ENCODE measurements around the gene UBE2D1.

UBE2D1 gene

GRCh38 chr10:58360412-58361004 lies 25.7 kb downstream of the UBE2D1 start:
- no peak overlapping the region for H3K4me3 ChIP-seq (ENCODE audit: low read depth, low read length)
- TF ChIP-seq CTCF (IDR thresholded peaks at IDR 0.05; ENCODE audit: low read depth, low read length) = no peak

GRCh38 chr10:58361353-58361752 lies 26.5 kb downstream of the UBE2D1 start:
- TF ChIP-seq CTCF (IDR thresholded peaks at IDR 0.05; ENCODE audit: low read depth, low read length) = no peak

GRCh38 chr10:58362027-58362789 lies 27.4 kb downstream of the UBE2D1 start:
- TF ChIP-seq CTCF (IDR thresholded peaks at IDR 0.05; ENCODE audit: low read depth, low read length) = no peak
- H3K4me3 ChIP-seq (ENCODE audit: low read depth, low read length) = no peak overlapping the region

More at GRCh38 chr10:58361353-58361752, 26.5 kb downstream of the UBE2D1 start:
- no peak overlapping the region for H3K4me3 ChIP-seq (ENCODE audit: low read depth, low read length)

- H3K4me3 ChIP-seq (ENCODE audit: low read depth, low read length) = no peak overlapping the region
- TF ChIP-seq CTCF (IDR thresholded peaks at IDR 0.05; ENCODE audit: low read depth, low read length) = no peak
Measured at GRCh38 chr10:58367069-58367468, 32.3 kb downstream of the UBE2D1 start.

- TF ChIP-seq CTCF (IDR thresholded peaks at IDR 0.05; ENCODE audit: low read depth, low read length) = no peak
- no peak overlapping the region for H3K4me3 ChIP-seq (ENCODE audit: low read depth, low read length)
Measured at GRCh38 chr10:58371473-58371872, 36.7 kb downstream of the UBE2D1 start.

GRCh38 chr10:58372607-58373441 lies 38.0 kb downstream of the UBE2D1 start:
- no peak overlapping the region for H3K4me3 ChIP-seq (ENCODE audit: low read depth, low read length)
- no peak for TF ChIP-seq CTCF (IDR thresholded peaks at IDR 0.05; ENCODE audit: low read depth, low read length)
